Gastroesophageal sphincter (tissue), 3 donors: Measurements from ENCODE around the gene IFT74.

Source experiments
- CTCF ChIP-seq, 4 experiments: fragments of 200-600 bp in 2 of 4; fragments of 450-650 bp in 2 of 4; sonication (generic) in 1 of 4; IDR thresholded peaks; one replicate each; pipeline ENCODE4 v1.5.1; 2017 to 2019; ENCODE audit warnings: antibody characterized with exemption in 4 of 4, mild to moderate bottlenecking in 2 of 4, moderate library complexity in 2 of 4
- POLR2A ChIP-seq, 2 donors: fragments of 450-650 bp; IDR thresholded peaks; one replicate each; pipeline ENCODE4 v1.6.1; 2017; ENCODE audit warnings: antibody characterized with exemption in 2 of 2, mild to moderate bottlenecking in 2 of 2, moderate library complexity in 1 of 2

- TF ChIP-seq CTCF (IDR thresholded peaks at IDR 0.05) (no peak), POLR2A (IDR thresholded peaks at IDR 0.05) (no peak)
These were observed 153.4 kb downstream of the IFT74 start for GRCh38 chr9:27109621-27110020.
